Small intestine (tissue), 7 donors: ENCODE measurements around the gene RAD51B. TPM values are rescaled to one million over a fixed set of nuclear protein-coding genes. Genes with fewer than 3 reads are reported as not detected.
A peak's percentile ranks its signal among the peaks of the same experiment; 100 is the strongest.
"Not testable (repeated sequence)": the region's sequence is repeated elsewhere in the genome, so short reads cannot be mapped to it uniquely, and the experiment has no call there.

Experiments
- DNase-seq, 2 donors: peaks; one replicate each; pipeline versions ENCODE4 v3.0.0 to v3.0.0-alpha.2; 2013
- FAIRE-seq: peaks from 2 replicates; lab custom pipeline; 2012; peaks lifted over from hg19 to GRCh38; lab: Jason Lieb, UNC
- H3K27ac ChIP-seq, 3 donors: one replicate each; pipeline ENCODE4 v1.5.1; 2013; ENCODE audit warnings: low read length in 2 of 3, mild to moderate bottlenecking in 2 of 3, control low read depth in 1 of 3, inconsistent platforms in 1 of 3, low read depth in 1 of 3, moderate library complexity in 1 of 3
- H3K27me3 ChIP-seq, 3 donors: one replicate each; pipeline ENCODE4 v1.6.1; 2013; ENCODE audit warnings: low read length in 3 of 3, inconsistent platforms in 1 of 3; ENCODE audit not compliant: control insufficient read depth in 3 of 3, insufficient read depth in 3 of 3
- H3K36me3 ChIP-seq, 3 donors: one replicate each; pipeline ENCODE4 v1.6.1; 2013; ENCODE audit warnings: low read length in 3 of 3, inconsistent platforms in 1 of 3, low read depth in 1 of 3, mild to moderate bottlenecking in 1 of 3, moderate library complexity in 1 of 3; ENCODE audit not compliant: control insufficient read depth in 3 of 3, insufficient read depth in 2 of 3
- H3K4me1 ChIP-seq, 3 donors: one replicate each; pipeline ENCODE4 v1.6.1; 2013; ENCODE audit warnings: low read length in 2 of 3, inconsistent platforms in 1 of 3, low read depth in 1 of 3, mild to moderate bottlenecking in 1 of 3, moderate library complexity in 1 of 3; ENCODE audit not compliant: control insufficient read depth in 3 of 3, insufficient read depth in 2 of 3
- H3K4me3 ChIP-seq, 3 donors: one replicate each; pipeline ENCODE4 v1.5.1; 2013; ENCODE audit warnings: low read length in 3 of 3, control low read depth in 1 of 3, inconsistent platforms in 1 of 3, low read depth in 1 of 3, mild to moderate bottlenecking in 1 of 3, moderate library complexity in 1 of 3
- H3K9me3 ChIP-seq, 2 donors: one replicate each; pipeline ENCODE4 v1.6.1; 2013; ENCODE audit warnings: low read depth in 1 of 2, low read length in 1 of 2; ENCODE audit not compliant: control insufficient read depth in 2 of 2, insufficient read depth in 1 of 2
- WGBS, 3 donors: extraction: QIAGEN DNeasy Blood & Tissue Kit; methylation state at CpG; one replicate each; pipeline ENCODE4 v1.1.7; 2013; 5-methylcytosine and 5-hydroxymethylcytosine counted together
- polyA plus RNA-seq, 4 donors: library from polyadenylated mRNA; stranded (reverse) in 3 of 4; unstranded in 1 of 4; fragments of 200-250 nt in 3 of 4; fragments of 120-200 nt in 1 of 4; gene quantifications; one replicate each; pipeline versions ENCODE4 v1.2.1 to v1.2.3, GENCODE V29; 2013
- donor health status: healthy with polysubstance abuse.
- donor health status: control.
- donor health status: control.
- donor health status: Bipolar disorder and iron deficiency.
- donor health status: healthy.

The RAD51B gene
- polyA plus RNA-seq, 4 donors = 1.1 to 9.0 (median 4.1) TPM

DNA sequence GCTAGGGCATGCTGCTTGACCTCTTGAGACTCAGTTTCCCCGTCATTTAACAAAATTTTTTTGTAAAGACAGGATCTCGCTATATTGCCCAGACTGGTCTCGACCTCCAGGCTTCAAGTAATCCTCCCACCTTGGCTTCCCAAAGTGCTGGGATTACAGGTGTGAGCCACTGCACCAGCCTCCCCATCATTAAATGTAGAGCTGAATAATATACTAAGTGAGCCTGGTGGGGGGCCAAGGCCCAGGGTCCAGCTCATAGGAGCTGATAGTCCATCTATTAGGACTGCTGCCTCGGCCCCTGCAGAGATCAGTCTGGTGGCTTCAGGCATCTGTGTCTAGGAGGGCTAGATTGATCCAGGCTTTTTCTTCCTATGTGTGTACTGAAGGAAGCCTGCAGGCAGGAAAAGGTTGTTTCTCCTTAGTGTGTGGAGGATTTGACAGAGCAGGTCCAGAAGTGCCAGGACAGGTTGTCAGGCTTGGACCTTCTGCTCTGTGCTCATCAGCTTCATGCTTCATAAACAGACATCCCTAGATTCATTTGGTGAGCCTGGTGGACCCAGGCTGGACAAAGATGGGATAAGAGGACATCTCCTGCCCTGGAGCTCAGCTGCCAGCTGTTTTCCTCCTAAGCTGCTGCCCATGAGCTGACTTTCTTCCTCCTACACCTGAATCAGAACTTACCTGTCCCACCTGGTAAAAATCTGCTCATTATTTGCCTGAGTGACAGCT is 837.9 kb downstream of the RAD51B start:
- no peak overlapping the region for H3K4me3 ChIP-seq
- no peaks in the 10 kb centered on the region for H3K27me3 ChIP-seq
- DNase-seq (no peak), FAIRE-seq (no peak)
- no peaks in the 10 kb centered on the region for H3K36me3 ChIP-seq
- WGBS, 3 donors = 95 to 98% (median 96%) methylated on average over 4 of the region's 4 CpGs
- H3K27ac ChIP-seq = no peak overlapping the region
- H3K4me1 ChIP-seq = peaks cover 0 to 35% (median 0%) of the 10 kb centered on the region in 3 donors
- no peaks in the 10 kb centered on the region for H3K9me3 ChIP-seq

- 74 to 91% (median 84%) methylated on average over 8 of the region's 8 CpGs for WGBS, 3 donors
- no peak for FAIRE-seq
- DNase-seq = no peak
- Histone ChIP-seq H3K27ac (no peak overlapping the region), H3K27me3 (no peaks in the 10 kb centered on the region), H3K36me3 (no peaks in the 10 kb centered on the region), H3K4me3 (no peak overlapping the region), H3K4me1 (peaks cover 0 to 34% (median 0%) of the 10 kb centered on the region in 3 donors), H3K9me3 (no peaks in the 10 kb centered on the region)
Observed at GRCh38 chr14:68658029-68658509, 838.5 kb downstream of the RAD51B start.

DNA sequence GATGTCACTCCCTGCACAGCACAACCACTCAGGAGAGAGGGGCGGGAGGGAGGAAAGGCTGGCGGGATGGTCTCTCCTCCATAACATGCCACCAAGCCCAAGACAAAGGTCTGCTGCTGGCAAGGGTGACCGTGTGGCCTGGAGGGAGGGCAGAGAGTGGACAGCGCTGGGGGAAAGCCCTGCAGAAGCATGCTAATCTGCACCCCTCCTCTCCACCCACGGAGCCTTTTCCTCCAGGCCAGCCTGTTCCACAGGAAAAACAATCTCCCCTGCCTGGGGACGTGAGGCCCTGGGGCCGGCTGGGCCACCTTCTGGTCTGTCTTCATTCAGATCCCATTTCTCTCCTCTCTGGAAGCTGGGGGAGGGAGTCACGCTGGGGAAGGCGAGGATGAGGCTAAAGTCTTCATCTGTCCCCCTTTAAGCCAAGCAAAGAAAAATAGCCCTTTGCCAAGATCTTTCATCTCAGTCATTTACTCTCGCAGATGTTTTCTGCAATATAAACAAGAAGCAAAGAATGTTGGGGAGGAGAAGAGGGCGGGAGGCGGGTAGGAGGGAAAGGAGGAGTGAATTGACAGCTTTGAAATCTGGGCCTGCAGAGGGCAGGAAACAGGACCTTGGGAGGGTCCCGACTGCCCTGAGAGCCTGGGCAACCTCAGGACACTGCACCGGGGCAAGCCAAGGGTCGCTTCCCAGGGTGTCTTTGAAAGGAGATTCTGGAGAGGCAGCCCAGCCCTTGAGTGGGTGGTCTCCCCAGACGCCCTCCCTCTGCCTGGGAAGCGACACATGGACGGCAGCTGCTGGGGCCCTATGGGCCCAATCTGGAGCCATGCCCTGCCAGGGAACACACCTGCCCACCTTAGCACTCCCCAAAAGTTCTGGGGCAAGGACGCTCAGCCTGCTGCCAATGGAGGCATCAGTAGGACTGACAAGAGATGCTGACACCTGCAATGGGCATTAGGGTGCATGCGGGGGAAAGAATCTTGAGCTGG is 839.7 kb downstream of the RAD51B start:
- Histone ChIP-seq H3K36me3 (no peaks in the 10 kb centered on the region), H3K9me3 (no peaks in the 10 kb centered on the region), H3K27ac (peak overlapping the region in 2 of 3 donors; percentile 3 to 47), H3K4me1 (peaks cover 0 to 34% (median 0%) of the 10 kb centered on the region in 3 donors), H3K4me3 (no peak overlapping the region), H3K27me3 (no peaks in the 10 kb centered on the region)
- DNase-seq = no peak
- no peak for FAIRE-seq
- 55 to 74% (median 60%) methylated on average over 19 to 20 of the region's 20 CpGs for WGBS, 3 donors

DNA sequence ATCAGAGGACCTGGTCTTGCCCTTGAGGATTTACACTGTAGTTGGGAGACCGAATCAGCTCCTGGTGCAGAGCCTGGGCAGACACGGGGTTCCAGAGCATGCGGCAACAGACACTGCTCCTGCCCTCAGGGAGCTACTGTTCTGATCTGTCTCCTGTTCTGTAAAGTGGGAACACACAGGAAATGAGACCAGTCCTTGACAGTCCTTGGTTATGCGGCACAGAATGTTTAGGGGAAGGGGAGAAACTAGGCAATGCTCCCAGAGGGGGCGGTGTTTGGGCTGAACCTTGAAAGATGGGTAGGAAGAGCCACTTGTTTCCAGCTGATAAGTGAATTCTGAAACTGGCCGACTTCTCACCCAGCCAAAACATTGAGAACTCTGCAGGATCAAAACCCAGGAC is 840.9 kb downstream of the RAD51B start:
- H3K9me3 ChIP-seq = no peaks in the 10 kb centered on the region
- H3K4me3 ChIP-seq = no peak overlapping the region
- DNase-seq (no peak), FAIRE-seq (no peak)
- H3K4me1 ChIP-seq = peaks cover 0 to 27% (median 0%) of the 10 kb centered on the region in 3 donors
- no peaks in the 10 kb centered on the region for H3K27me3 ChIP-seq
- WGBS, 3 donors = 85 to 96% (median 94%) methylated on average over 6 of the region's 6 CpGs
- no peaks in the 10 kb centered on the region for H3K36me3 ChIP-seq
- H3K27ac ChIP-seq = no peak overlapping the region

DNA sequence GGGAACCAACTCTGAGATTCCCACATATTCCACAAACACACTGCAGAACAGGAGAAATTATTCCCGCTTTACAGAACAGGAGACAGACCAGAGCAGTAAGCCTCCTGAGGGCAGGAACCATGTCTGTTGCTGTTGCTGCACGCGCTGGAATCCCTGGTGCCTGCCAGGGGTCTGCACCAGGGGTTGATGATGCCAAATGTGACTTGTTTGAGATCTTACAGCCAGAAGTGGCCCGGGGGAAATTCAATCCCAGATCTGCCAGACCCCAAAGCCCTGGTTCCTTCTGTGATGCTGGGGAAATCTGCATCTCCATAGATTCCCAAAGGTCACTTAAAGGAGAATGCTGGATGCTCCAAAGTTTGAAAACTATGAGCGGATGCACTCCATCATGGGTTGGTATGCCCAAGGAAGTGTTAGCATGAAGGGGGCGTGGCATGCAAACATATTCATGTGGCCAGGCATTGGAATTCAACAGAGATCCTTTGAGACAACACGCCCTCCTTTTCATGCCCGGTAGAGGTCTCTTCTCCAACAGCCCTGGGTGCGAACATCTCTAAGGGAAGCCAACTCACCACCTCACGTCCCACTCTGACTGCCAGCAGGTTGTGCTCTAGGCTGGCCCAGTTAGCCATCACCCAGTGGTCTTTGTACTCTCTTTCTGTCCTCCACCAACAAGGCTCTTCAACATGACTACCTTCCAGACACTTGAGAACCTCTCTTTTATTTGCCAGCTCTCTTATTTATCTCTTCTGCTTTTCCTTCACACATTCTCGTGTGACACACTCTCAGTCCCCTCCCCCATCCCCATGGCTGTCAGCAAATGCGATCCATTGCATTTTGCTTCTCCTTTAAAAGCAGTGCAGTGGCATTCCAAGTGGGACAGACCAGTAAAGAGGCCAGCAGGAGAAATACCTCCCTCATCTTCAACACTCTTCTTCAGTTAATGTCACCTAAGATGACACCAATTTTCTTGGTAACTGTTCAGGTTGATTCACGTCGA is 841.9 kb downstream of the RAD51B start:
- Histone ChIP-seq H3K4me1 (peaks cover 0 to 19% (median 2%) of the 10 kb centered on the region in 3 donors), H3K4me3 (no peak overlapping the region), H3K27ac (no peak overlapping the region), H3K36me3 (no peaks in the 10 kb centered on the region), H3K27me3 (no peaks in the 10 kb centered on the region), H3K9me3 (no peaks in the 10 kb centered on the region)
- WGBS, 3 donors = 88 to 93% (median 89%) methylated on average over 14 of the region's 14 CpGs
- no peak for DNase-seq
- no peak for FAIRE-seq

DNA sequence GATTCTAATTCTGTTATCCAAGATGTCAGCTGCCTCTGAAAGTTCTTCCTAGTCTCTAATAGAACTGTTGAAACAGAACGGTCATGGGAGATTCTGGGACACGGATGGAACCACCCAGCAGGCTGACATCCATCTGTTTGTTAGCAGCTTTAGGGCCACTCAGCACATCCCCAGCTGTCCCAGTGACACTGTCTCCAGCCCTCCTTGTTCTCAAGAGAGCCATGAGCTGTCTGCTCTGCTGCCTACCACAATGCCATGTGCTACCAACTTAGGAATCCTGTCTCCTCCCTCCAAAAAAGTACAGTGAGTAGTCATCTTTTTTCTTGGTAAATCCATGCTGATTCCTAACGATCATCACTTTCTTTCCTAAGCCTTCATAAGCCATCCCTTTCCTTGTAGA is 842.8 kb downstream of the RAD51B start:
- Histone ChIP-seq H3K27me3 (no peaks in the 10 kb centered on the region), H3K4me3 (no peak overlapping the region), H3K9me3 (no peaks in the 10 kb centered on the region), H3K36me3 (no peaks in the 10 kb centered on the region), H3K27ac (peak overlapping the region in 1 of 3 donors; percentile 24), H3K4me1 (peaks cover 0 to 24% (median 2%) of the 10 kb centered on the region in 3 donors)
- FAIRE-seq (no peak), DNase-seq (no peak)
- 72 to 88% (median 87%) methylated on average over 3 of the region's 3 CpGs for WGBS, 3 donors

GRCh38 chr14:68662826-68663225 is 843.2 kb downstream of the RAD51B start:
- not testable (repeated sequence) for DNase-seq, H3K4me3 ChIP-seq, FAIRE-seq, H3K27me3 ChIP-seq, H3K9me3 ChIP-seq, H3K36me3 ChIP-seq
- Histone ChIP-seq H3K4me1 (peaks cover 0 to 24% (median 2%) of the 10 kb centered on the region in 3 donors), H3K27ac (peak overlapping the region in 1 of 3 donors; percentile 24)
- 76 to 92% (median 80%) methylated on average over 5 to 6 of the region's 6 CpGs for WGBS, 3 donors
